ENCODE data around the gene SUGP1.

Gene SUGP1

GRCh38 chr19:19262190-19263057 lies 57.9 kb downstream of the SUGP1 start:
- TF ChIP-seq, protein P1, sequence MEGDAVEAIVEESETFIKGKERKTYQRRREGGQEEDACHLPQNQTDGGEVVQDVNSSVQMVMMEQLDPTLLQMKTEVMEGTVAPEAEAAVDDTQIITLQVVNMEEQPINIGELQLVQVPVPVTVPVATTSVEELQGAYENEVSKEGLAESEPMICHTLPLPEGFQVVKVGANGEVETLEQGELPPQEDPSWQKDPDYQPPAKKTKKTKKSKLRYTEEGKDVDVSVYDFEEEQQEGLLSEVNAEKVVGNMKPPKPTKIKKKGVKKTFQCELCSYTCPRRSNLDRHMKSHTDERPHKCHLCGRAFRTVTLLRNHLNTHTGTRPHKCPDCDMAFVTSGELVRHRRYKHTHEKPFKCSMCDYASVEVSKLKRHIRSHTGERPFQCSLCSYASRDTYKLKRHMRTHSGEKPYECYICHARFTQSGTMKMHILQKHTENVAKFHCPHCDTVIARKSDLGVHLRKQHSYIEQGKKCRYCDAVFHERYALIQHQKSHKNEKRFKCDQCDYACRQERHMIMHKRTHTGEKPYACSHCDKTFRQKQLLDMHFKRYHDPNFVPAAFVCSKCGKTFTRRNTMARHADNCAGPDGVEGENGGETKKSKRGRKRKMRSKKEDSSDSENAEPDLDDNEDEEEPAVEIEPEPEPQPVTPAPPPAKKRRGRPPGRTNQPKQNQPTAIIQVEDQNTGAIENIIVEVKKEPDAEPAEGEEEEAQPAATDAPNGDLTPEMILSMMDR (IDR thresholded peaks at IDR 0.05; ENCODE audit: poor library complexity, severe bottlenecking), result no peak
- Histone ChIP-seq H3K27me3 (ENCODE audit: insufficient read depth, poor library complexity, severe bottlenecking) (peaks cover 33% of the 10 kb centered on the region), H3K27ac (ENCODE audit: poor library complexity, severe bottlenecking) (no peak overlapping the region), H3K4me1 (ENCODE audit: insufficient read depth, poor library complexity, severe bottlenecking) (no peaks in the 10 kb centered on the region), H3K36me3 (ENCODE audit: low read depth) (no peaks in the 10 kb centered on the region), H3K9me3 (ENCODE audit: severe bottlenecking) (no peaks in the 10 kb centered on the region), H3K4me3 (ENCODE audit: severe bottlenecking) (no peak overlapping the region)
- no peak for DNase-seq (ENCODE audit: low spot score)
- ATAC-seq (ENCODE audit: low read depth), result no peak

DNA sequence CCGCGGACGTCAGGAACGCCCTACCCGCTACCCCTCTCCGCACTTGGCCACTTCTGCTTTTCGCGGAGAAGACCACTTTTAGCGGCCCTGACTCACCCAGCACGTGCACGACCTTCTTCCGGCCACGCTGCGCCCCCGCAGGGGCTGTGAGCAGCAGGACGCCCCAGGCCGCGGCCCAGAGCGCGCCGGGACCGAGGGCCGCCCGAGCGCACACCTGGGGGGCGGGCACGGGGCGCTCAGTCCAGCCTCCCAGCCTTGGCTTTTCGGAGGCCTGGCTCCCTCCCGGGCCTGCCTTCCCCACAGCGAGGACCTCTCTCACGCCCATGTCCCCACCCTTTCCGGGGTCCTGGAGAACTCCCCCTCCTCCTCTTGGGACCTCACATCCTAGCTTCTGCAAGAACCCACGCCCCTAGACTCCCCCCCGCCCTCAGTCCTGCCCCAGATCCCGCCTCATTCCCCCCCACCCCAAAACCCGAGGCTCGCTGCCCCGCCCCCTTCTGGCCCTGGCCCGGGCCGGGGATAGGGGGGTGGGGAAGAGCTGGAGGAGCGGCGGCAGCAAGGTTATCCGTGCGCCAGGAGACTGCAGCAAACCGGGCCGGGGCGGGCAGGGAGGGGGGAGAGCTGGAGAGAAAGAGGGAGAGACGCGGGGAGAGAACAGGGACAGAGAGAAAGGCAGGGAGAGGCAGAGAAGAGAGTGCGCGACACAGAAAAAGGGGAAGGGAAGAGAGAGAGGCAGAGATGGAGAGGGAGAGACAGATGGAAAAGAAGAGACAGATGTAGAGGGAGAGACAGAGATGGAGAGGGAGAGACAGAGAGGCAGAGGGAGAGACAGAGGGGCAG lies 58.7 kb downstream of the SUGP1 start:
- TF ChIP-seq, protein P1 (IDR thresholded peaks at IDR 0.05; ENCODE audit: poor library complexity, severe bottlenecking), result no peak
- no peak for DNase-seq (ENCODE audit: low spot score)
- H3K9me3 ChIP-seq (ENCODE audit: severe bottlenecking), result no peaks in the 10 kb centered on the region
- H3K4me3 ChIP-seq (ENCODE audit: severe bottlenecking), result no peak overlapping the region
- H3K27me3 ChIP-seq (ENCODE audit: insufficient read depth, poor library complexity, severe bottlenecking), result peaks cover 33% of the 10 kb centered on the region
- H3K36me3 ChIP-seq (ENCODE audit: low read depth), result no peaks in the 10 kb centered on the region
- H3K4me1 ChIP-seq (ENCODE audit: insufficient read depth, poor library complexity, severe bottlenecking), result no peaks in the 10 kb centered on the region
- no peak overlapping the region for H3K27ac ChIP-seq (ENCODE audit: poor library complexity, severe bottlenecking)
- peak; percentile 31; the same call in 2 of the 3 replicates for ATAC-seq (ENCODE audit: low read depth)

DNA sequence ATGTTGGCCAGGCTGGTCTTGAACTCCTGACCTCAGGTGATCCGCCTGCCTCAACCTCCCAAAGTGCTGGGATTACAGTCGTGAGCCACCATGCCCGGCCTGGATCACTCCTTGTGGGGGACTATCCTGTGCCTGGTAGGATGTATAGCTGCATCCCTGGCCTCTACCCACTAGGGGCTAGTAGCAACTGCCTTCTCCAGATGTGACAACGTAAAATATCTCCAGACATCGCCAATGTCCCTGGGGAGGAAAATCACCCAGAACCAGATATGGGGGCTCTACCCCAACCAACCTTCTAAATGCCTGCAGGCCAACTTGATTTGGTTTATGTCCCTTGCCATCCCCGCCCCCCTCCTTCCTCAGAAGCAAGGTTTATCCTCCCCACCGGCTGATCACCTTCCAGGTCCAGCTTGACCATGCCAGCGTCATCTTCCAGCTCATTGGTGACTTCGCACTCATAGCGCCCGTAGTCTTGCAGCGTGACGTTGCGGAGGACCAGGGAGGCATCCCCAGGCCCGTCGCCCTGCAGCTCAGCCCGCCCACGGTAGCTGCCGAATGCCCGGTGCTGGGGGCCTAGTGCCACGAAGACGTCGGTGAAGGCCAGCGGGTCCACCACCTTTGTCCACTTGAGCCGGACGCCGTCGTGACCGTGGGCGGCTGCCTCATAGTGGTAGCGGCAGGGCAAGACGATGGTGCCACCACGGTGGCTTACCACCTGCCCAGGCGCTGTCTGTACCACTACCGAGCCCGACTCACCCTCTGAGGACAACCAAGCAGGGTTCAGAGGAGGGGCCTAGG lies 59.7 kb downstream of the SUGP1 start:
- Histone ChIP-seq H3K27me3 (ENCODE audit: insufficient read depth, poor library complexity, severe bottlenecking) (peaks cover 33% of the 10 kb centered on the region), H3K4me1 (ENCODE audit: insufficient read depth, poor library complexity, severe bottlenecking) (no peaks in the 10 kb centered on the region), H3K36me3 (ENCODE audit: low read depth) (no peaks in the 10 kb centered on the region), H3K27ac (ENCODE audit: poor library complexity, severe bottlenecking) (no peak overlapping the region), H3K4me3 (ENCODE audit: severe bottlenecking) (no peak overlapping the region), H3K9me3 (ENCODE audit: severe bottlenecking) (peaks cover 2% of the 10 kb centered on the region)
- DNase-seq (ENCODE audit: low spot score) (no peak), ATAC-seq (ENCODE audit: low read depth) (no peak)
- TF ChIP-seq, protein P1 (IDR thresholded peaks at IDR 0.05; ENCODE audit: poor library complexity, severe bottlenecking), result no peak

DNA sequence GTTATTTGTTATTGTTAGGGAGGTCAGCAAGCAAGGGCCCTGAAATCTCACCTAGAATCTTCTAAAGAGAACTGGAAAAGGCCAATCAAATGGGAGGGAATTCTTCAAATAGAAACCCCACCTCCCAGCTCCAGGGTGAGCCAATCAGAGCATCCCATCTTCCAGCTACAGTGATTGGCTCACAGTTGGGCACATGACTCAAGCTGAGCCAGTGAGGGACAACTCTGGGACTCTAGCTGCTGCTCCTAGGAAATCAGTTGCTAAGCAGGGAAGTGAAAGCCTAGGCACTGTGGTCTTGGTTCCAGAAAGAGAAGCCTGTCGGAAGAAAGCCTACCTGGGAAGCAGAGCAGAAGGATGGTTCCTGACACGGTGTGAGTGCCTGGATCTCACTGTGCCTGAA lies 60.6 kb downstream of the SUGP1 start:
- Histone ChIP-seq H3K4me1 (ENCODE audit: insufficient read depth, poor library complexity, severe bottlenecking) (no peaks in the 10 kb centered on the region), H3K4me3 (ENCODE audit: severe bottlenecking) (no peak overlapping the region), H3K9me3 (ENCODE audit: severe bottlenecking) (peaks cover 2% of the 10 kb centered on the region), H3K27ac (ENCODE audit: poor library complexity, severe bottlenecking) (no peak overlapping the region), H3K36me3 (ENCODE audit: low read depth) (no peaks in the 10 kb centered on the region), H3K27me3 (ENCODE audit: insufficient read depth, poor library complexity, severe bottlenecking) (peaks cover 33% of the 10 kb centered on the region)
- TF ChIP-seq, protein P1 (IDR thresholded peaks at IDR 0.05; ENCODE audit: poor library complexity, severe bottlenecking), result no peak
- DNase-seq (ENCODE audit: low spot score), result no peak
- ATAC-seq (ENCODE audit: low read depth), result peak; percentile 53
